GM18505 (cell line): ENCODE results near the gene IL1RAPL1.

Experiments
- ATAC-seq: cut with Tn5 transposase; IDR thresholded peaks from one replicate; pipeline ENCODE4 v1.9.1; 2021; ENCODE audit not compliant: unreplicated experiment
- POLR2A ChIP-seq: IDR thresholded peaks from 4 replicates; pipeline ENCODE4 v1.6.1; 2011; ENCODE audit warnings: borderline replicate concordance; ENCODE audit not compliant: insufficient read depth, insufficient read length; ENCODE audit errors: extremely low read depth

IL1RAPL1 gene

GRCh38 chrX:29382811-29383210 is 795.6 kb downstream of the IL1RAPL1 start:
- ATAC-seq, result no peak
- no peak for TF ChIP-seq POLR2A

- TF ChIP-seq POLR2A, result no peak
Measured at GRCh38 chrX:29388509-29388908, 801.3 kb downstream of the IL1RAPL1 start.

GRCh38 chrX:29397506-29397905 is 810.3 kb downstream of the IL1RAPL1 start:
- ATAC-seq, result no peak
- no peak for TF ChIP-seq POLR2A

More at GRCh38 chrX:29388509-29388908, 801.3 kb downstream of the IL1RAPL1 start:
- no peak for ATAC-seq

- no peak for TF ChIP-seq POLR2A
- ATAC-seq, result no peak
Measured at GRCh38 chrX:29407357-29407756, 820.1 kb downstream of the IL1RAPL1 start.

GRCh38 chrX:29419774-29420553 is 832.7 kb downstream of the IL1RAPL1 start:
- TF ChIP-seq POLR2A, result no peak
- no peak for ATAC-seq

- TF ChIP-seq POLR2A, result no peak
- no peak for ATAC-seq
Measured at GRCh38 chrX:29422034-29422433, 834.8 kb downstream of the IL1RAPL1 start.

GRCh38 chrX:29431895-29432294 is 844.6 kb downstream of the IL1RAPL1 start:
- ATAC-seq, result no peak
- TF ChIP-seq POLR2A, result no peak

GRCh38 chrX:29432534-29432933 is 845.3 kb downstream of the IL1RAPL1 start:
- no peak for TF ChIP-seq POLR2A
- no peak for ATAC-seq

GRCh38 chrX:29434939-29435338 is 847.7 kb downstream of the IL1RAPL1 start:
- TF ChIP-seq POLR2A, result no peak
- ATAC-seq, result no peak

- TF ChIP-seq POLR2A, result no peak
- ATAC-seq, result no peak
Measured at GRCh38 chrX:29435396-29435795, 848.1 kb downstream of the IL1RAPL1 start.

- ATAC-seq, result no peak
- no peak for TF ChIP-seq POLR2A
Measured at GRCh38 chrX:29447867-29448266, 860.6 kb downstream of the IL1RAPL1 start.

- ATAC-seq, result no peak
- TF ChIP-seq POLR2A, result no peak
Measured at GRCh38 chrX:29453333-29453732, 866.1 kb downstream of the IL1RAPL1 start.

GRCh38 chrX:29455702-29456101 is 868.5 kb downstream of the IL1RAPL1 start:
- no peak for TF ChIP-seq POLR2A
- ATAC-seq, result no peak

- ATAC-seq, result peak; percentile 50
- TF ChIP-seq POLR2A, result no peak
Measured at GRCh38 chrX:29461039-29461438, 873.8 kb downstream of the IL1RAPL1 start.
